A549 (cell line): ENCODE results near the gene TNFAIP2. TPM values are rescaled to one million over a fixed set of nuclear protein-coding genes. Genes with fewer than 3 reads are reported as not detected.

Experiments
- ATOH8 ChIP-seq: fragments of 250-450 bp; sonication (Bioruptor Pico); IDR thresholded peaks from 2 replicates; pipeline ENCODE4 v1.5.0; 2020; ENCODE audit warnings: low read depth, mild to moderate bottlenecking, moderate library complexity
- BCL3 ChIP-seq: fragments of >200 bp; sonication (Bioruptor Twin); formaldehyde crosslinking; IDR thresholded peaks from 3 replicates; pipeline ENCODE4 v1.6.1; 2016
- BHLHE40 ChIP-seq: IDR thresholded peaks from 2 replicates; pipeline ENCODE4 v1.6.1; 2012; ENCODE audit warnings: low read depth, low read length, inconsistent platforms
- CBX8 ChIP-seq: fragments of 200-600 bp; sonication (generic); IDR thresholded peaks from 2 replicates; pipeline ENCODE4 v1.6.1; 2016
- CEBPB ChIP-seq, 2 experiments: fragments of >200 bp in 1 of 2; sonication (Bioruptor Twin) in 1 of 2; formaldehyde crosslinking in 1 of 2; IDR thresholded peaks; 2 replicates each; pipeline ENCODE4 v1.6.1; 2012 to 2016
- CHD2 ChIP-seq: fragments of 150-350 bp; IDR thresholded peaks from 2 replicates; pipeline ENCODE4 v1.6.1; 2014; ENCODE audit warnings: low read length; ENCODE audit not compliant: partially characterized antibody
- CHD4 ChIP-seq: fragments of 200-600 bp; sonication (generic); IDR thresholded peaks from 2 replicates; pipeline ENCODE4 v1.6.1; 2016; ENCODE audit warnings: antibody characterized with exemption, mild to moderate bottlenecking, borderline replicate concordance
- E2F6 ChIP-seq: IDR thresholded peaks from 2 replicates; pipeline ENCODE4 v1.6.1; 2012; ENCODE audit warnings: low read depth, borderline replicate concordance
- EHF ChIP-seq: fragments of 250-450 bp; sonication (Bioruptor Pico); IDR thresholded peaks from 2 replicates; pipeline ENCODE4 v1.5.0; 2020; ENCODE audit warnings: mild to moderate bottlenecking
- EHMT2 ChIP-seq: fragments of 200-600 bp; sonication (generic); IDR thresholded peaks from 2 replicates; pipeline ENCODE4 v1.6.1; 2016; ENCODE audit warnings: antibody characterized with exemption, low read depth, mild to moderate bottlenecking, moderate library complexity
- ESRRA ChIP-seq: fragments of 150-350 bp; IDR thresholded peaks from 2 replicates; pipeline ENCODE4 v1.6.1; 2014; ENCODE audit warnings: mild to moderate bottlenecking, low read length, borderline replicate concordance
- HES2 ChIP-seq: fragments of >200 bp; sonication (Bioruptor Twin); formaldehyde crosslinking; IDR thresholded peaks from 2 replicates; pipeline ENCODE4 v1.6.1; 2016
- HMGXB4 ChIP-seq: fragments of 250-450 bp; sonication (Bioruptor Pico); IDR thresholded peaks from 2 replicates; pipeline ENCODE4 v1.5.0; 2021; ENCODE audit warnings: mild to moderate bottlenecking, moderate library complexity, borderline replicate concordance
- HOXB5 ChIP-seq: fragments of 250-450 bp; sonication (Bioruptor Pico); IDR thresholded peaks from 2 replicates; pipeline ENCODE4 v1.5.0; 2020; ENCODE audit warnings: mild to moderate bottlenecking, moderate library complexity
- JUN ChIP-seq, 2 experiments: fragments of >200 bp; sonication (Bioruptor Twin); formaldehyde crosslinking; IDR thresholded peaks; 2 replicates in 1 of 2; 3 replicates in 1 of 2; pipeline ENCODE4 v1.6.1; 2016 to 2017
- MAX ChIP-seq: IDR thresholded peaks from 2 replicates; pipeline ENCODE4 v1.6.1; 2012
- MAZ ChIP-seq: fragments of 150-350 bp; IDR thresholded peaks from 2 replicates; pipeline ENCODE4 v1.6.1; 2014; ENCODE audit warnings: antibody characterized with exemption, low read depth, low read length, borderline replicate concordance
- POLR2AphosphoS2 ChIP-seq: conservative IDR thresholded peaks from 2 replicates; pipeline ENCODE4 v1.6.1; 2012; ENCODE audit warnings: low read length, improper control_type of control experiment, inconsistent platforms
- RAD21 ChIP-seq, 2 experiments: fragments of >200 bp in 1 of 2; sonication (Bioruptor Twin) in 1 of 2; formaldehyde crosslinking in 1 of 2; IDR thresholded peaks in 1 of 2; conservative IDR thresholded peaks in 1 of 2; 2 replicates in 1 of 2; 3 replicates in 1 of 2; pipeline ENCODE4 v1.6.1; 2012 to 2018; ENCODE audit warnings: inconsistent platforms in 1 of 2
- RARB ChIP-seq: fragments of 250-450 bp; sonication (Bioruptor Pico); IDR thresholded peaks from 2 replicates; pipeline ENCODE4 v1.8.0; 2021; ENCODE audit warnings: mild to moderate bottlenecking, moderate library complexity
- RCOR1 ChIP-seq: fragments of 150-350 bp; IDR thresholded peaks from 2 replicates; pipeline ENCODE4 v1.6.1; 2014; ENCODE audit warnings: antibody characterized with exemption, low read length, low read depth
- RNF2 ChIP-seq: fragments of 200-600 bp; sonication (generic); IDR thresholded peaks from 2 replicates; pipeline ENCODE4 v1.6.1; 2016; ENCODE audit warnings: low read depth, mild to moderate bottlenecking, antibody characterized with exemption, moderate library complexity, borderline replicate concordance
- ZC3H11A ChIP-seq: fragments of 450-650 bp; IDR thresholded peaks from 2 replicates; pipeline ENCODE4 v1.6.1; 2014; ENCODE audit warnings: antibody characterized with exemption, mild to moderate bottlenecking
- ZFP36 ChIP-seq: fragments of 450-650 bp; IDR thresholded peaks from 2 replicates; pipeline ENCODE4 v1.6.1; 2014; ENCODE audit warnings: borderline replicate concordance; ENCODE audit not compliant: partially characterized antibody
- polyA plus RNA-seq, 4 experiments: library from polyadenylated mRNA; depleted of rRNA in 3 of 4; stranded (reverse); fragments of >200 nt; fragmentation: RNase III in 1 of 4; extraction: RNeasy Plus Mini Kit Qiagen cat#74134 plus additional on column Dnase treatment in 1 of 4; gene quantifications; 2 replicates in 3 of 4; 3 replicates in 1 of 4; pipeline ENCODE4 v1.2.3, GENCODE V29; 2011 to 2017

The TNFAIP2 gene
- polyA plus RNA-seq, 2 of the 4 experiments (the other 2 are of a cell fraction): 222 to 254 TPM

- TF ChIP-seq RNF2: no peak
- no peak for TF ChIP-seq RARB
- peak; percentile 40; the same call in 1 of the 2 replicates for TF ChIP-seq E2F6
- no peak for TF ChIP-seq EHF (CRISPR knock-in tag)
- no peak for TF ChIP-seq ZC3H11A
- no peak for TF ChIP-seq POLR2AphosphoS2
- no peak for TF ChIP-seq ESRRA
- no peak for TF ChIP-seq RCOR1
- TF ChIP-seq MAX: peak; percentile 87
- peak in 1 of 2 experiments; percentile 34; a peak in 1 of 5 replicates for TF ChIP-seq RAD21 (conservative IDR thresholded peaks at IDR 0.05 in 1 of 2, IDR thresholded peaks at IDR 0.05 in 1 of 2)
- TF ChIP-seq CHD4: no peak
- no peak for TF ChIP-seq HMGXB4 (CRISPR knock-in tag)
- no peak for TF ChIP-seq EHMT2
- no peak for TF ChIP-seq CEBPB (IDR thresholded peaks at IDR 0.05)
- TF ChIP-seq MAZ: no peak
- no peak for TF ChIP-seq HES2
- TF ChIP-seq CBX8: no peak
- no peak for TF ChIP-seq ATOH8 (CRISPR knock-in tag)
- peak; percentile 54; the same call in 1 of the 3 replicates for TF ChIP-seq BCL3
- no peak for TF ChIP-seq BHLHE40
- no peak for TF ChIP-seq CHD2
- no peak for TF ChIP-seq HOXB5
- TF ChIP-seq JUN (IDR thresholded peaks at IDR 0.05): peak; percentile 59 to 81; a peak in 2 of 5 replicates
- no peak for TF ChIP-seq ZFP36
Observed at GRCh38 chr14:103103461-103104388, 19.5 kb upstream of the TNFAIP2 start (continued).
